ENCODE data around the gene LYSET. TPM values are rescaled to one million over a fixed set of nuclear protein-coding genes. Genes with fewer than 3 reads are reported as not detected.

Gene LYSET
- total and polyA plus RNA-seq, 2 donors (not counting 3 experiments of a cell fraction or from before 2014, with no cell fraction given): 14.3 to 18.4 TPM

DNA sequence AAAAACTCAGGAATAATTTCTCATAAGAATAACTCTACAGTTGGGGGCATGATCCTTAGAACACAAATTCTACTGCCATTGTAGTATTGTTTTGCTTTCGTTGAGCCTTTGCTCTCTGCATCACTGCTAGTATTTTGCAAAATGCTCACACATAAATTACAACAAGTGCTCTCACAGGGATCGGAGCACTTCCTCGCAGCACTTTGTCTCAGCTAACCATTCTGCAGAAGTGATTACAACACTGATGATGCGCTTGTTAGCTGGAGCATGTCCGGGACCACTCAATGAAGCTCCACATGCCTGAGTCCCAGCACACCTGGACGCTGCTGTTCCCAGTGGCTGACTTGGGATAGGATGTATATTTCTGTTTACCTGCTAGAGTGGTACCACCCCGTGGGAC lies 32.0 kb upstream of the LYSET start:
- Histone ChIP-seq H3K9me1 (replicated peaks; ENCODE audit: control insufficient read depth, extremely low read depth, insufficient read depth, low read length) (no peaks in the 10 kb centered on the region), H3K36me3 (ENCODE audit: control insufficient read depth in 2 of 2, extremely low read depth in 1 of 2, insufficient read depth in 2 of 2, low read length in 2 of 2) (no peaks in the 10 kb centered on the region), H4K20me1 (replicated peaks; ENCODE audit: control insufficient read depth, extremely low read depth, insufficient read depth, low read length) (no peaks in the 10 kb centered on the region), H3K27me3 (ENCODE audit: control insufficient read depth in 2 of 2, insufficient read depth in 2 of 2, low read length in 2 of 2) (no peaks in the 10 kb centered on the region), H2AFZ (ENCODE audit: low read depth, low read length) (no peak overlapping the region), H3K9me3 (replicated peaks; ENCODE audit: control insufficient read depth, insufficient read depth, low read length) (no peaks in the 10 kb centered on the region), H3K4me1 (ENCODE audit: control insufficient read depth, extremely low read depth, insufficient read depth, low read length) (no peaks in the 10 kb centered on the region), H3K4me2 (ENCODE audit: insufficient read depth, low read length) (no peak overlapping the region), H3K79me2 (ENCODE audit: control insufficient read depth, insufficient read depth, low read length) (no peaks in the 10 kb centered on the region), H3K9ac (replicated peaks; ENCODE audit: extremely low read depth, insufficient read depth, low read length) (no peak overlapping the region), H3K4me3 (replicated peaks in 1 of 3; ENCODE audit: insufficient read depth in 1 of 3, low read depth in 1 of 3, low read length in 3 of 3) (no peak overlapping the region), H3K27ac (ENCODE audit: insufficient read depth, low read depth, low read length) (no peak overlapping the region)
- TF ChIP-seq, protein P1, sequence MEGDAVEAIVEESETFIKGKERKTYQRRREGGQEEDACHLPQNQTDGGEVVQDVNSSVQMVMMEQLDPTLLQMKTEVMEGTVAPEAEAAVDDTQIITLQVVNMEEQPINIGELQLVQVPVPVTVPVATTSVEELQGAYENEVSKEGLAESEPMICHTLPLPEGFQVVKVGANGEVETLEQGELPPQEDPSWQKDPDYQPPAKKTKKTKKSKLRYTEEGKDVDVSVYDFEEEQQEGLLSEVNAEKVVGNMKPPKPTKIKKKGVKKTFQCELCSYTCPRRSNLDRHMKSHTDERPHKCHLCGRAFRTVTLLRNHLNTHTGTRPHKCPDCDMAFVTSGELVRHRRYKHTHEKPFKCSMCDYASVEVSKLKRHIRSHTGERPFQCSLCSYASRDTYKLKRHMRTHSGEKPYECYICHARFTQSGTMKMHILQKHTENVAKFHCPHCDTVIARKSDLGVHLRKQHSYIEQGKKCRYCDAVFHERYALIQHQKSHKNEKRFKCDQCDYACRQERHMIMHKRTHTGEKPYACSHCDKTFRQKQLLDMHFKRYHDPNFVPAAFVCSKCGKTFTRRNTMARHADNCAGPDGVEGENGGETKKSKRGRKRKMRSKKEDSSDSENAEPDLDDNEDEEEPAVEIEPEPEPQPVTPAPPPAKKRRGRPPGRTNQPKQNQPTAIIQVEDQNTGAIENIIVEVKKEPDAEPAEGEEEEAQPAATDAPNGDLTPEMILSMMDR (IDR thresholded peaks at IDR 0.05; ENCODE audit: extremely low read depth in 1 of 2, insufficient read depth in 1 of 2, low read depth in 1 of 2, low read length in 2 of 2): no peak
- TF ChIP-seq EZH2 (IDR thresholded peaks at IDR 0.05; ENCODE audit: borderline replicate concordance, low read depth, low read length, severe bottlenecking): no peak
- no peak for TF ChIP-seq JUN (IDR thresholded peaks at IDR 0.05; ENCODE audit: borderline replicate concordance, insufficient read depth, insufficient read length, low read depth)
- no peak for TF ChIP-seq POLR2AphosphoS5 (IDR thresholded peaks at IDR 0.05; ENCODE audit: insufficient read depth, low read depth, low read length)
- no peak for TF ChIP-seq MYC (IDR thresholded peaks at IDR 0.05; ENCODE audit: low read depth, low read length)
- DNase-seq (ENCODE audit: low read depth, low spot score): no peak
- ChIA-PET POLR2A (no interaction called here), CTCF (no interaction called here)
- intact Hi-C loops (cut with micrococcal nuclease) (no loop called here), dilution Hi-C loops (cut with MboI; ENCODE audit: extremely low pct_ligation_motif_present, low sequenced_read_pairs) (no loop called here)
- FAIRE-seq: no peak
- no TSS peak for BruUV-seq (replicated peaks)

DNA sequence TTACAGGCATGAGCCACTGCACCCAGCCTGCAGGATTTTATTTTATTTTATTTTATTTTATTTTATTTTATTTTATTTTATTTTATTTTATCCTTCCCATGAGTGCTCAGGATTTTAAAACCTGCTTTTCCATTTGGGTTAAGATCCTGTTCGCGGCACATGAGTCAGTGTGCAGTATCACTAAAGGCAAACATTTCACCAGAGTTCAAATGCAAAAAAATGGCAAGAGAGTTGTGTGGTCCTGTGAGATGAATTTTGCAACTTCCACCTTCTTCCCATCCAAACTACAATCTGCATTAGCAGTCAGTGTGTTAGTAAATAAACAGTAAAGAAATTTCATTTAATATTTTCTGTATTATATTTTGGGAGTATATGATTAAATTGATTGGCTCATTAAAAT lies 29.4 kb upstream of the LYSET start:
- dilution Hi-C loops (cut with MboI; ENCODE audit: extremely low pct_ligation_motif_present, low sequenced_read_pairs): no loop called here
- POLR2A ChIA-PET: no interaction called here
- BruUV-seq (replicated peaks): no TSS peak

More for the DNA sequence above, 29.4 kb upstream of the LYSET start:
- H3K79me2 ChIP-seq (ENCODE audit: control insufficient read depth, insufficient read depth, low read length): no peaks in the 10 kb centered on the region
- no peaks in the 10 kb centered on the region for H3K4me1 ChIP-seq (ENCODE audit: control insufficient read depth, extremely low read depth, insufficient read depth, low read length)
- no peaks in the 10 kb centered on the region for H3K36me3 ChIP-seq (ENCODE audit: control insufficient read depth in 2 of 2, extremely low read depth in 1 of 2, insufficient read depth in 2 of 2, low read length in 2 of 2)
- DNase-seq (ENCODE audit: low read depth, low spot score) (no peak), FAIRE-seq (no peak)
- no peaks in the 10 kb centered on the region for H4K20me1 ChIP-seq (replicated peaks; ENCODE audit: control insufficient read depth, extremely low read depth, insufficient read depth, low read length)
- no peak overlapping the region for H2AFZ ChIP-seq (ENCODE audit: low read depth, low read length)
- CTCF ChIA-PET: interaction anchor here (0.6 to 1.0 kb wide), 2 partner anchors 54 to 440 kb away, joined by 3 to 4 read pairs; no protein-coding TSS in a partner anchor
- H3K27ac ChIP-seq (ENCODE audit: insufficient read depth, low read depth, low read length): no peak overlapping the region
- H3K27me3 ChIP-seq (ENCODE audit: control insufficient read depth in 2 of 2, insufficient read depth in 2 of 2, low read length in 2 of 2): no peaks in the 10 kb centered on the region
- intact Hi-C loops (cut with micrococcal nuclease): no loop called here
- no peak overlapping the region for H3K4me2 ChIP-seq (ENCODE audit: insufficient read depth, low read length)
- no peaks in the 10 kb centered on the region for H3K9me3 ChIP-seq (replicated peaks; ENCODE audit: control insufficient read depth, insufficient read depth, low read length)
- H3K9ac ChIP-seq (replicated peaks; ENCODE audit: extremely low read depth, insufficient read depth, low read length): no peak overlapping the region
- no peak overlapping the region for H3K4me3 ChIP-seq (replicated peaks in 1 of 3; ENCODE audit: insufficient read depth in 1 of 3, low read depth in 1 of 3, low read length in 3 of 3)
- H3K9me1 ChIP-seq (replicated peaks; ENCODE audit: control insufficient read depth, extremely low read depth, insufficient read depth, low read length): no peaks in the 10 kb centered on the region
- TF ChIP-seq, protein P1 (IDR thresholded peaks at IDR 0.05; ENCODE audit: extremely low read depth in 1 of 2, insufficient read depth in 1 of 2, low read depth in 1 of 2, low read length in 2 of 2): no peak
- TF ChIP-seq FOS (IDR thresholded peaks at IDR 0.05; ENCODE audit: borderline replicate concordance, insufficient read depth, low read length): no peak
- no peak for TF ChIP-seq MYC (IDR thresholded peaks at IDR 0.05; ENCODE audit: low read depth, low read length)
- TF ChIP-seq JUN (IDR thresholded peaks at IDR 0.05; ENCODE audit: borderline replicate concordance, insufficient read depth, insufficient read length, low read depth): no peak
- no peak for TF ChIP-seq EZH2 (IDR thresholded peaks at IDR 0.05; ENCODE audit: borderline replicate concordance, low read depth, low read length, severe bottlenecking)
- no peak for TF ChIP-seq POLR2A (IDR thresholded peaks at IDR 0.05; ENCODE audit: low read depth, low read length)
- no peak for TF ChIP-seq POLR2AphosphoS5 (IDR thresholded peaks at IDR 0.05; ENCODE audit: insufficient read depth, low read depth, low read length)
- TF ChIP-seq, protein P2, sequence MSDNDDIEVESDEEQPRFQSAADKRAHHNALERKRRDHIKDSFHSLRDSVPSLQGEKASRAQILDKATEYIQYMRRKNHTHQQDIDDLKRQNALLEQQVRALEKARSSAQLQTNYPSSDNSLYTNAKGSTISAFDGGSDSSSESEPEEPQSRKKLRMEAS (IDR thresholded peaks at IDR 0.05; ENCODE audit: insufficient read depth, insufficient read length): no peak
- TF ChIP-seq GATA2 (IDR thresholded peaks at IDR 0.05; ENCODE audit: insufficient read depth, insufficient read length, low read depth, low read length): no peak
